Activated CD8-positive, alpha-beta memory T cell treated with anti-CD3 and anti-CD28 coated beads, Interleukin-2, amount 10 ng/mL, durations not matched to agents 7 days and 5 days (primary cell): ENCODE results near the gene PRPF8. TPM values are rescaled to one million over a fixed set of nuclear protein-coding genes. Genes with fewer than 3 reads are reported as not detected.

Source experiments
- ATAC-seq: fragments of 150-1000 bp; cut with Tn5 transposase; one replicate; pipeline ENCODE4 v1.10.0; 2021; ENCODE audit warnings: moderate library complexity
- CTCF ChIA-PET: fragments of 350-600 bp; sonication (Branson Sonifier 250); formaldehyde crosslinking; loops from one replicate; lab custom pipeline; 2021; ENCODE audit warnings: antibody characterized with exemption; lab: Charles Lee
- DNase-seq: peaks from one replicate; pipeline ENCODE4 v3.0.0-alpha.2; 2020
- H3K27ac Mint-ChIP-seq: one replicate; pipeline ENCODE4 v1.8.0; 2021; ENCODE audit warnings: mild to moderate bottlenecking, mixed read lengths
- H3K27me3 Mint-ChIP-seq: one replicate; pipeline ENCODE4 v1.8.0; 2021; ENCODE audit warnings: mixed read lengths
- H3K36me3 Mint-ChIP-seq: one replicate; pipeline ENCODE4 v1.8.0; 2021; ENCODE audit warnings: mild to moderate bottlenecking, mixed read lengths
- H3K4me1 Mint-ChIP-seq: one replicate; pipeline ENCODE4 v1.8.0; 2021; ENCODE audit warnings: mixed read lengths
- H3K4me3 Mint-ChIP-seq: one replicate; pipeline ENCODE4 v1.8.0; 2021; ENCODE audit warnings: mild to moderate bottlenecking, moderate library complexity, mixed read lengths
- H3K9me3 Mint-ChIP-seq: one replicate; pipeline ENCODE4 v1.8.0; 2022; ENCODE audit warnings: low read depth, mixed read lengths
- total RNA-seq, 2 experiments: library from RNA; stranded (reverse); gene quantifications; one replicate each; pipeline ENCODE4 v1.2.3, GENCODE V29; 2021

PRPF8 gene
- total RNA-seq, 2 experiments from 2014 or later, result 324 to 358 TPM

DNA sequence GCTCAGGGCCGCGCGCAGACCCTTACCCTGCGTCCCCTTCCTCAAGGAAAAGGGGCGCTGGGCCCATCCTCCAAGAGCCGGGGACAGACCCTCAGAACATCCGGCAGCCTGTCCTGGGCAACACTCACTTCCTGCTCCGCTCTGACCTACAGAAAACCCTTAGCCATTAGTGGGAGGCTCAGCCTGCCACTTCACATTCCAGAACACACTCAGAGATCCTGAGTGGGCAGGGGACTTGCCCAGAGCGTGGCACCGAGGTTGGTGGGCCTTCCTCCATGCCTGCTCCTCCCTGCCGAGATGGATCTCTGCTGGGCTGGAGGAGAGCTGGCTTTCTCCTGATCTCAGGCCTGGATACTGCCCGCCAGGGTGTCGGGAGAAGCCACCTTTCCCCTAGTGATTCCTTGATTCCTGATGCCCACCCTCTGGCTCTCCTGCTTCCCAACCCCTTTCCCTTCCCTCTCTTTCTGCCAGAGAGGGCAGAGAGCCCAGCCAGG lies 40.6 kb downstream of the PRPF8 start:
- CTCF ChIA-PET, result interaction anchor here (3.2 kb wide), 1 partner anchor 14 kb away, joined by 17 read pairs; no protein-coding TSS in a partner anchor
- Mint-ChIP-seq H3K27ac (peak overlapping the region; percentile 74), H3K9me3 (no peaks in the 10 kb centered on the region), H3K27me3 (no peaks in the 10 kb centered on the region), H3K4me3 (peak overlapping the region; percentile 72), H3K4me1 (peaks cover 18% of the 10 kb centered on the region), H3K36me3 (no peaks in the 10 kb centered on the region)
- ATAC-seq (peak; percentile 5), DNase-seq (no peak)

DNA sequence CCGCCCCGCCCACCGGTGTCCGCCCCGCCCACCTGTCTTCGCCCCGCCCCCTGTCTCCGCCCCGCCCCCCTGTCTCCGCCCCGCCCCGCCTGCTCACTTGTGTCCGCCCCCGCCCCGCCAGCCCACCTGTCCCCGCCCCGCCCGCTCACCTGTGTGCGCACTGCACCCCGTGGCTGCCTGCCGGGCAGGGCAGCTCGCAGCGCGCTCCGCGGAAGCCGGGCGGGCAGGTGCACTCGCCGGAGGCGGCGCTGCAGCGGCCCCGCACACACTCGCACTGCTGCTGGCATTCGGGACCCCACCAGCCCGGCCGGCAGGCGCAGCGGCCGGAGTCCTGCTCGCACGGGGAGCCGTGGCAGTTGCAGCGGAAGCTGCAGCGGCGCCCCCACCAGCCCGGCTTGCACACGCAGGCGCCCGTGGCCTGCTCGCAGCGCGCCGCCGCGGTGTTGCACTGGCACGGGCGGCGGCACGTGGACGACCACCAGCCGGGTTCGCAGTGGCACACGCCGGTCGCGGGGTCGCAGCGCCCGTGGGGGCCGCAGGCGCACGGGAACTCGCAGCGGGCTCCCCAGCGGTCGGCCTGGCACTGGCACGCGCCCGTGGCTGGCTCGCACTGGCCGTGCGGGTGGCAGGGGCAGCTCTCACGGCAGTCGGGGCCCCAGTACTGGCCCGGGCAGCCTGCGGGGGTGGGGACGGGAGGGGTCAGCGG lies 41.2 kb downstream of the PRPF8 start:
- no peak overlapping the region for H3K4me3 Mint-ChIP-seq
- peak; percentile 59 for DNase-seq
- CTCF ChIA-PET, result interaction anchor here (3.2 kb wide), 1 partner anchor 14 kb away, joined by 17 read pairs; no protein-coding TSS in a partner anchor

DNA sequence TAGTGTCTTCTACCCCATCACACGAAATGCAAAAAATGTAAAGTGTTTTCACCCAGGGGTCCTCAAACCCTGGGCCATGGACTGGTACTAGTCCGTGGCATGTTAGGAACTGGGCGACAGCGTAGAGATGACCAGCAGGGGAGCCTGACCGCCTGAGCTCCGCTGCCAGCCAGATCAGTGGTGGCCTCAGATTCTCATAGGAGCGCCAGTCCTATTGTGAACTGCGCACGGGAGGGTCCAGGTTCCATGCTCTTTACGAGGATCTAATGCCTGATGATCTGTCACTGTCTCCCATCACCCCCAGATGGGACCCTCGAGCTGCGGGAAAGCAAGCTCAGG lies 43.6 kb downstream of the PRPF8 start:
- ATAC-seq (no peak), DNase-seq (no peak)
- Mint-ChIP-seq H3K36me3 (no peaks in the 10 kb centered on the region), H3K27ac (no peak overlapping the region), H3K27me3 (no peaks in the 10 kb centered on the region), H3K4me3 (no peak overlapping the region), H3K4me1 (peaks cover 15% of the 10 kb centered on the region), H3K9me3 (no peaks in the 10 kb centered on the region)
- CTCF ChIA-PET, result interaction anchor here (2.3 kb wide), 1 partner anchor 11 kb away, joined by 13 read pairs; no protein-coding TSS in a partner anchor

More for the DNA sequence above, 41.2 kb downstream of the PRPF8 start:
- Mint-ChIP-seq H3K4me1 (peaks cover 18% of the 10 kb centered on the region), H3K36me3 (no peaks in the 10 kb centered on the region), H3K27me3 (no peaks in the 10 kb centered on the region), H3K9me3 (no peaks in the 10 kb centered on the region), H3K27ac (no peak overlapping the region)
- ATAC-seq, result peak; percentile 61

DNA sequence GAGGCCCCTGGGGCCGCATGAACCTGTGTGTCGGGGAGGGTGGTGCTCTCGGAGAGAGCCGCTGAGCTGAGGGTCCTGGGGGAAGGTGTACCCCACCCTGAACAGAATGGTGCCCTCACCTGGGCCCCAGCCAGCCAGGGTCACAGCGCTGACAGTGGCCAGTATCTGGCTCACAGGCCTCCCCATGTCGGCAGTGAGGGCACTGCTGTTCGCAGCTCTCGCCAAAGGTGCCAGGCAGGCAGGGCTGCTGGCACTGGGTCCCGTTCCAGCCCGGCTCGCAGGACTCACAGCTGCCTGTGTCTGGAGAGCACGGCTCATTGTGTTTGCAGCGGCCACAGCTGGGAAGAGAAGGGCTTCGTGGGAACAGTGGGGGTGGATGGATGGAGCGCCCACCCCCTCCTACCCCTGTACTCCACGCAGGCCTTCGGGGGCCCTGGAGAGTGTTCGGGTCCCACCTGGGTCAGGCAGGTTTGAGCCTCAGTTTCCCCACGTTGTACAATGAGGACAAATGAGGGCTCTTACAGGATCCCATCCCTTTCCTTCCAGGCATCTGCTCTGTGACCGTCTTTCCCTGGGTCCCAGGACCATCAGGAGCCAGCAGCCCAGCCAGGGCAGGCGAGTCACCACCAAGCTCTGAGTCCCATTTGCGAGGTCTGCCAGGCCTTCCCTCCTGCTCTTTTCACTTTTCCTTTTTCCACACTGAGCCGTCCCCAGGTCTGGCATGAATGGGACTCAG lies 44.2 kb downstream of the PRPF8 start:
- no peak overlapping the region for H3K4me3 Mint-ChIP-seq
- H3K4me1 Mint-ChIP-seq, result peaks cover 15% of the 10 kb centered on the region
- no peak for DNase-seq
- no peaks in the 10 kb centered on the region for H3K9me3 Mint-ChIP-seq
- H3K36me3 Mint-ChIP-seq, result no peaks in the 10 kb centered on the region
- no peaks in the 10 kb centered on the region for H3K27me3 Mint-ChIP-seq
- CTCF ChIA-PET, result interaction anchor here (2.3 kb wide), 1 partner anchor 11 kb away, joined by 13 read pairs; no protein-coding TSS in a partner anchor
- no peak for ATAC-seq
- H3K27ac Mint-ChIP-seq, result no peak overlapping the region

DNA sequence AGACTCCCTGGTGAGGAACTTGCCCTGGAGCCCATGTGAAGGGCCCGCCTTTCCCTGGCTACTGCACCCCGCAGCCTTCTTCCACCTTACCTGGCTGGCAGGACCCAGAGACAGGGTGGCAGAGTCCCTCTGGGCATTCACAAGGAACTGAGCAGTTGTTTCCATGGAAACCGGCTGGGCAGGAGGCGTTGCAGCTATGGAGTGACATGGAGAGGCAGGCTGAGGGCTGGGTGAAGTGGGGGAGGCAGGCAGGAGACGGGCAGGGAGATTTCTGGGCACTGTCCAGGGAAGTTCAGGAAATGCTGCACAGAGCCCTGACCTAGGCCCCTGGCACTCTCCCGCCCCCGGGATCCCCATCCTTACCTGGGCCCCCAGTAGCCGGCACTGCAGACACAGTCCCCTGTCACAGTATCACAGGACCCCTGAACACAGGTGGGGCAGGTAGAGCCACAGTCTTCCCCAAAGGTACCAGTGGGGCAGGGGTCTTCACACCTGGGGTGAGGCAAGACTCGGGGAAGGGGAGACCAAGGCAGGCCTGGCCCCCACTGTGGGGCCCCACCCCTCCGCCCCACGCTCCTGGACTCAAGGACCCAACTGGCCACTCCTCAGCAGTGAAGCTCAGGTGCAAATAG lies 45.0 kb downstream of the PRPF8 start:
- Mint-ChIP-seq H3K4me1 (peaks cover 8% of the 10 kb centered on the region), H3K36me3 (no peaks in the 10 kb centered on the region), H3K4me3 (no peak overlapping the region), H3K27me3 (no peaks in the 10 kb centered on the region), H3K27ac (no peak overlapping the region), H3K9me3 (no peaks in the 10 kb centered on the region)
- ATAC-seq (no peak), DNase-seq (no peak)
- CTCF ChIA-PET, result interaction anchor here (1.7 kb wide), 1 partner anchor 9 kb away, joined by 5 read pairs; no protein-coding TSS in a partner anchor

DNA sequence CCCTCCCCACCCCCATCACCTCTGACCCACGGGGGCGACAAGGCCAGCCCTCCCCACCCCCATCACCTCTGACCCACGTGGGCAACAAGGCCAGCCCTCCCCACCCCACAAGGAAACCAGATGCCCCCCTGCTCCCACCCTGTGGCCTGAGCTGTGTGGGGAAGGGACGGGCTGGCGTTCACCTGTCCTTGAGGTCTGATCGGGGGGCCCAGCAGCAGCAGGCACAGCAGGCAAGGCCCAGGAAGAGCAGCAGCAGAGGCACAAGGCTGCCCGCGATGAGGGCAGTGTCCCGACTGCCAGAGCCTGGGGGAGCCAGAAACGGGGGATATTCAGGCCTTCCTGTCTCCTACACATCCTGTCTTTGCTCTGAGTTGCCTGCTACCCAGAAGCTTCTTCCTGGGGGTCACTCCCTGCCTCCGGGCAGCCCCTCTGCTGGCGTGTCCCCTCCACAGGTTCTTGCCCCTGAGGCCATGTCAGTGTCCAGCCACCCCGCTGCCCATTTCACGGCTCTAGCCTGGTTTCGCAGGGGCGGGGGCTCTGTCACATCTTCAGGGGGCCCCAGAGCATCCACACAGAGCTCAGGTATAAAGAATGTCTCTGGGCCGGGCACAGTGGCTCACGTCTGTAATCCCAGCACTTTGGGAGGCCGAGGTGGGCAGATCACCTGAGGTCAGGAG lies 45.9 kb downstream of the PRPF8 start:
- CTCF ChIA-PET, result interaction anchor here (1.2 to 1.7 kb wide), 2 partner anchors 8 to 10 kb away, joined by 5 to 6 read pairs; no protein-coding TSS in a partner anchor
- H3K27me3 Mint-ChIP-seq, result no peaks in the 10 kb centered on the region
- H3K4me3 Mint-ChIP-seq, result no peak overlapping the region
- H3K4me1 Mint-ChIP-seq, result no peaks in the 10 kb centered on the region
- ATAC-seq (no peak), DNase-seq (no peak)
- H3K36me3 Mint-ChIP-seq, result no peaks in the 10 kb centered on the region
- H3K9me3 Mint-ChIP-seq, result no peaks in the 10 kb centered on the region
- no peak overlapping the region for H3K27ac Mint-ChIP-seq

DNA sequence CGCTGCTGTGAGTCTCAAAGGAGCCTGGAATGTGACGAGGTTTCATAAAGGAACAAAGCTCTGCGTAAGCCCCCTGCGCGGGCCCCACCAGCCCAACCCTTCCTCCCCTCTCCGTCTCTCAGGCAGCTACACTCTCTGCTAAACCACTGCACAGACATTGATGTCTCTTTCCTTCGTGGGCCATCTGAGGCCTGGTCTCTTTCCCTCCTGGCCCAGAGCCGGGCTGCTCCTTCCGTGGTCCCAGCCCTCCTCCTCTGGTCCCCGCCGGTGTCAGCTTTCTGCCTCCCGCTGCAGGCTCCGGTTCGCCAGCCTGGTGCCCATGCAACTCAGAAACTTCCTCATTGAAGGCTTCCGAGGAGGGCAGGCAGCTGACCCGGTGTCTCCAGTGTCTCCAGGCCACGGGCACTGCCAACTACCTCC lies 46.5 kb downstream of the PRPF8 start:
- CTCF ChIA-PET, result interaction anchor here (1.2 to 1.7 kb wide), 2 partner anchors 8 to 10 kb away, joined by 5 to 6 read pairs; no protein-coding TSS in a partner anchor
- DNase-seq, result no peak
- Mint-ChIP-seq H3K4me3 (no peak overlapping the region), H3K27me3 (no peaks in the 10 kb centered on the region), H3K27ac (no peak overlapping the region), H3K4me1 (no peaks in the 10 kb centered on the region), H3K36me3 (no peaks in the 10 kb centered on the region), H3K9me3 (no peaks in the 10 kb centered on the region)
- no peak for ATAC-seq

DNA sequence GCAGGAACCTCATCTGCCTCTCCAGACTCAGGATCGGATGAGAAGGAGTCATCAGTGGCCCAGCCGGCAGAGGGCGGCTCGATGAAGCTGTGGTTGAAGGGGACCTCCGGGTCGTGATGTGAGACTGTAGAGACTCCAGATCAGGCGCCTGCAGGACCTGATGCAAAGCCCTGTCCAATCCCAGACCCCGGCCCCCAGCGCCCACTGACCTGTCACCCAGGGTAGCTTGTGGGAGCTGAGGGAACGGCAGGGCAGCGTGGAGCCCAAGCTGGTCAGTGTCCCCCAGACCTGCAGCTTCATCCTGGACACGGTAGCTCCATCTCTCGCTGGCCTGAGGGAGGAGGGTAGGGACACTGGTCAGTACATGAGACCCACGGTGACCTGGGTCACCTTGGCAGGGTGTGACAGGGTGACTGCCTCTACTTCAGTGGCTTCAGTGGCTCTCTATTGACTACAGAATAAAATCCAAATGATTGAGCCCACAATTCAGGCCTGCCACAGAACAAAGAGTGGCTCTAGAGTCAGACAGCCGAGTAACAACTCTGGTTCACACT lies 47.9 kb downstream of the PRPF8 start:
- DNase-seq, result no peak
- no peaks in the 10 kb centered on the region for H3K36me3 Mint-ChIP-seq
- no peaks in the 10 kb centered on the region for H3K9me3 Mint-ChIP-seq
- H3K27me3 Mint-ChIP-seq, result peaks cover 2% of the 10 kb centered on the region
- no peak overlapping the region for H3K27ac Mint-ChIP-seq
- no peak for ATAC-seq
- CTCF ChIA-PET, result interaction anchor here (1.0 kb wide), 1 partner anchor 63 kb away, joined by 3 read pairs; no protein-coding TSS in a partner anchor
- H3K4me1 Mint-ChIP-seq, result no peaks in the 10 kb centered on the region
- no peak overlapping the region for H3K4me3 Mint-ChIP-seq

DNA sequence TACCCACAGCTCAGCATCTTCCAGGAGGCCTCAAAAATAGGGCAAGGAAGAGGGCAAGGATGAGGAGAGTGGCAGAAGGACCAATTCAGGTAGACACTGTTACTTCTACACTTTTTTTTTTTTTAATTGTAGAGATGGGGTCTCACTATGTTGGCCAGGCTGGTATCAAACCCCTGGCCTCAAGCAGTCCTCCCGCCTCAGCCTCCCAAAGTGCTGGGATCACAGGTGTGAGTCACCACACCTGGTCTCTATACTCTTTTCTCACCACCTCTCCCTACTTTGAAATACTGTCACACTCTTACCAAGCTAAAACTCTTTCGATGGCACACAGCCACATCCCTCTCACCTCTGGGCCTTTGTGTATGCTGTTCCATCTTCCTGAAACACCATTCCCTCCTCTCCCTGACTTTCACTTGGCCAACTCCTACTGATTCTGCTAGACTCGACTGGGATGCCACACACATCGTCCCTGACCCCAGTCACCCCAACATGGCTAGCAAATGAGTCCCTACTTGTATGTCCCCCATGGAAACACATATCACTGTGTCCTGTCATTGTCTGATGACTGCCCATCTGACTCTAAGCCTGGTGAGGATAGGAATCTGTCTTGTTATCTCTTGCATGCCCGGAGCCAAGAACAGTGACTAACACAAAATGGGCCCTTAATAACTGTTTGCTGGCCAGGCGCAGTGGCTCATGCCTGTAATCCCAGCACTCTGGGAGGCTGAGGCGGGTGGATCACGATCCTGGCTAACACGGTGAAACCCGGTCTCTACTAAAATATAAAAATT lies 48.8 kb downstream of the PRPF8 start:
- no peak for ATAC-seq
- H3K27me3 Mint-ChIP-seq, result peaks cover 7% of the 10 kb centered on the region

DNA sequence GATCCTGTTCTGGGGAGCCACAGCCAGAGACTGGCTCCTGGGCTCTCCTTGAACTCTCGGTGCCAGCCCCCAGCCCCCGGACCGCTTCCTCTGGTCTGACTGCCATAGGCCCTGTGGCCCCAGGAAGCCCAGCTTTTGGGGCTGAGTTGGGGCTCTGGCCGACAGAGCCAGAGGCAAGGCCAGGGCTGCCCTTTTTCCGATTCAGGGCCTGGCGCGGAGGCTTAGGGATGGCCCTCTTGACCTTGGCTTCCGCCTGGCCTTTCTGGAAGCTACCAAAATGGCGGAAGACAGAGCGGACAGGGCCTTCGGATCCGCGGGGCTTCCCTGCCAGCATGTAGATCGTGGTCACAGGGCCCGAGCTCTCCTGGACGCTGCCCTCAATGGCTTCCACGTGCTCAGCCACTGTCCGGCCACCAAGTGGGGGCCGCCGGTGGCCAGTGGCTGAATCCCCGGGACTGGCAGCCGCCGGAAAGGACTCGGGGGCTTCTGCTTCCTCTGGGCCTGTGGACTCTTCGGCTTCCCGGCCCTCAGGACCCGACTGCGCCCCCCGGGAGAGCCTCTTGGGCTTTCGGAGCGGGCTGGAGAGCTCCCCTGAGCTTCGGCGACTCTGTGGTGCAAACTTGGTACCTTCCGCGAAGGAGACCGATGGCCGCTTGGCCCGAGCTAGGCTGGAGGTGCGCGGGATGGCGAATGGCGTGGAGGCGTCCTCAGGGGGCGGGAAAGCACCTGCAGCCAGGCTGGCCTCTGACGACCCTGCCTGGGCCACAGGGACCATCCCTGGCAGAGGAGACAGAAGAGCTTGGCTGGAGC lies 49.6 kb downstream of the PRPF8 start:
- CTCF ChIA-PET, result no interaction called here
- DNase-seq (no peak), ATAC-seq (no peak)
- Mint-ChIP-seq H3K4me1 (peaks cover 2% of the 10 kb centered on the region), H3K27me3 (peaks cover 13% of the 10 kb centered on the region), H3K9me3 (no peaks in the 10 kb centered on the region), H3K4me3 (no peak overlapping the region), H3K27ac (no peak overlapping the region), H3K36me3 (no peaks in the 10 kb centered on the region)

More for the DNA sequence above, 48.8 kb downstream of the PRPF8 start:
- Mint-ChIP-seq H3K4me1 (no peaks in the 10 kb centered on the region), H3K9me3 (no peaks in the 10 kb centered on the region), H3K36me3 (no peaks in the 10 kb centered on the region), H3K4me3 (no peak overlapping the region), H3K27ac (no peak overlapping the region)
- DNase-seq, result no peak
- CTCF ChIA-PET, result no interaction called here

DNA sequence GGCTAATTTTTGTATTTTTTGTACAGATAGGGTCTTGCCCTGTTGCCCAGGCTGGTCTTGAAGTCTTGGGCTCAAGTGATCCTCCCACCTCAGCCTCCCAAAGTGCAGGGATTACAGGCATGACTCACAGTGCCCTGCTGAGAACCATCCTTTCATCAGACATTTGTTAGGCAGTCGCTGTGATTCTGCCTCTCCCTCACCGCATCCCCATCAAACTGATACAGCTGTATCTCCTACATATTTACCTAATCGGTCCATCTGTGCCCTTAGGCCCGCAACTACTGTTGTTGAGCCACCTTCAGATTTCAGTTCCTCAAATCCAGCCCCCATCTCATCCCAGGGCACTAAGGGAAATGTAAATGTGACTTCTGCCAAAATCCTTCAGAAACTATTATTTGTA lies 54.0 kb downstream of the PRPF8 start:
- Mint-ChIP-seq H3K4me3 (no peak overlapping the region), H3K27me3 (peaks cover 33% of the 10 kb centered on the region), H3K9me3 (no peaks in the 10 kb centered on the region), H3K36me3 (no peaks in the 10 kb centered on the region), H3K4me1 (peaks cover 7% of the 10 kb centered on the region), H3K27ac (no peak overlapping the region)
- ATAC-seq, result no peak
- CTCF ChIA-PET, result interaction anchor here (0.5 to 6.5 kb wide), 39 partner anchors 8 to 371 kb away, joined by 3 to 89 read pairs (median 5); partner anchors contain the start of genes INPP5K, MYO1C, PITPNA and RILP
- DNase-seq, result no peak
